H9 (cell line): ENCODE measurements around the gene GFOD2. TPM values are rescaled to one million over a fixed set of nuclear protein-coding genes. Genes with fewer than 3 reads are reported as not detected.
A peak's percentile ranks its signal among the peaks of the same experiment; 100 is the strongest.

Source experiments
- DNase-seq: peaks from one replicate; pipeline ENCODE4 v3.0.0-alpha.2; 2017
- H2AFZ ChIP-seq: one replicate; pipeline ENCODE4 v1.6.1; 2013; ENCODE audit warnings: mild to moderate bottlenecking, low read length, control low read depth, moderate library complexity
- H2AK5ac ChIP-seq: 2 replicates; pipeline ENCODE4 v1.6.1; 2013; ENCODE audit warnings: low read length, control low read depth, mixed read lengths; ENCODE audit not compliant: insufficient read length
- H2BK120ac ChIP-seq: one replicate; pipeline ENCODE4 v1.6.1; 2013; ENCODE audit warnings: low read depth, mild to moderate bottlenecking, low read length, control low read depth, inconsistent platforms; ENCODE audit not compliant: poor library complexity, severe bottlenecking
- H2BK12ac ChIP-seq: 2 replicates; pipeline ENCODE4 v1.6.1; 2013; ENCODE audit warnings: low read length, control low read depth, mixed read lengths, low read depth; ENCODE audit not compliant: insufficient read length
- H2BK15ac ChIP-seq: 2 replicates; pipeline ENCODE4 v1.6.1; 2013; ENCODE audit warnings: low read depth, low read length, control low read depth
- H2BK20ac ChIP-seq: one replicate; pipeline ENCODE4 v1.6.1; 2013; ENCODE audit warnings: low read depth, mild to moderate bottlenecking, low read length, control low read depth, inconsistent platforms; ENCODE audit not compliant: poor library complexity, severe bottlenecking
- H2BK5ac ChIP-seq: 2 replicates; pipeline ENCODE4 v1.6.1; 2013; ENCODE audit warnings: low read length, control low read depth, mixed read lengths; ENCODE audit not compliant: insufficient read length
- H3K14ac ChIP-seq: 2 replicates; pipeline ENCODE4 v1.6.1; 2013; ENCODE audit warnings: low read length, control low read depth; ENCODE audit not compliant: insufficient read depth
- H3K18ac ChIP-seq: 2 replicates; pipeline ENCODE4 v1.6.1; 2013; ENCODE audit warnings: low read depth, mild to moderate bottlenecking, mixed read lengths, low read length, control low read depth; ENCODE audit not compliant: insufficient read length
- H3K23ac ChIP-seq: 2 replicates; pipeline ENCODE4 v1.6.1; 2013; ENCODE audit warnings: low read length, control low read depth, mixed read lengths, low read depth; ENCODE audit not compliant: insufficient read length
- H3K23me2 ChIP-seq: 2 replicates; pipeline ENCODE4 v1.6.1; 2013; ENCODE audit warnings: low read depth, mild to moderate bottlenecking, mixed read lengths, low read length, control low read depth; ENCODE audit not compliant: insufficient read length, poor library complexity, severe bottlenecking
- H3K27ac ChIP-seq: 2 replicates; pipeline ENCODE4 v1.5.1; 2013; ENCODE audit warnings: low read length, control low read depth, mixed read lengths, low read depth; ENCODE audit not compliant: insufficient read length
- H3K27me3 ChIP-seq: 2 replicates; pipeline ENCODE4 v1.6.1; 2013; ENCODE audit warnings: low read length, control low read depth, inconsistent platforms; ENCODE audit not compliant: insufficient read depth
- H3K4ac ChIP-seq: 2 replicates; pipeline ENCODE4 v1.6.1; 2013; ENCODE audit warnings: low read depth, mild to moderate bottlenecking, control low read depth, inconsistent platforms, low read length, moderate library complexity
- H3K4me1 ChIP-seq: 2 replicates; pipeline ENCODE4 v1.6.1; 2013; ENCODE audit warnings: low read length, control low read depth, inconsistent platforms; ENCODE audit not compliant: insufficient read depth
- H3K4me2 ChIP-seq: 2 replicates; pipeline ENCODE4 v1.6.1; 2013; ENCODE audit warnings: low read length, control low read depth, mixed read lengths; ENCODE audit not compliant: insufficient read length, insufficient read depth
- H3K56ac ChIP-seq: 2 replicates; pipeline ENCODE4 v1.6.1; 2013; ENCODE audit warnings: low read depth, mild to moderate bottlenecking, mixed read lengths, low read length, control low read depth; ENCODE audit not compliant: insufficient read length
- H3K79me1 ChIP-seq: 2 replicates; pipeline ENCODE4 v1.6.1; 2013; ENCODE audit warnings: low read depth, mild to moderate bottlenecking, moderate library complexity, low read length, control low read depth, inconsistent platforms; ENCODE audit not compliant: insufficient read depth, poor library complexity, severe bottlenecking
- H3K79me2 ChIP-seq: 2 replicates; pipeline ENCODE4 v1.6.1; 2013; ENCODE audit warnings: low read length, control low read depth, inconsistent platforms; ENCODE audit not compliant: insufficient read depth
- H3K9ac ChIP-seq: 2 replicates; pipeline ENCODE4 v1.6.1; 2013; ENCODE audit warnings: low read length, control low read depth, mixed read lengths; ENCODE audit not compliant: insufficient read length; ENCODE audit errors: extremely low read depth
- H3K9me3 ChIP-seq: one replicate; pipeline ENCODE4 v1.6.1; 2013; ENCODE audit warnings: low read depth, low read length, inconsistent platforms; ENCODE audit not compliant: control insufficient read depth
- H3T11ph ChIP-seq: one replicate; pipeline ENCODE4 v1.6.1; 2013; ENCODE audit warnings: mild to moderate bottlenecking, low read length, control low read depth, inconsistent platforms
- H4K20me1 ChIP-seq: one replicate; pipeline ENCODE4 v1.6.1; 2013; ENCODE audit not compliant: control insufficient read depth, insufficient read length, insufficient read depth
- H4K5ac ChIP-seq: 2 replicates; pipeline ENCODE4 v1.6.1; 2013; ENCODE audit warnings: low read depth, mild to moderate bottlenecking, mixed read lengths, low read length, control low read depth; ENCODE audit not compliant: insufficient read length
- H4K8ac ChIP-seq: replicated peaks from 2 replicates; pipeline ENCODE4 v1.6.1; 2013; ENCODE audit warnings: low read length, control low read depth, mixed read lengths, low read depth; ENCODE audit not compliant: insufficient read length
- H4K91ac ChIP-seq: 2 replicates; pipeline ENCODE4 v1.6.1; 2013; ENCODE audit warnings: low read depth, mild to moderate bottlenecking, moderate library complexity, mixed read lengths, low read length, control low read depth; ENCODE audit not compliant: insufficient read length
- H3K27ac Mint-ChIP-seq, 3 experiments: 2 replicates in 2 of 3; 3 replicates in 1 of 3; pipeline ENCODE4 v1.8.0; 2020 to 2021; ENCODE audit warnings: mixed read lengths in 3 of 3, mild to moderate bottlenecking in 1 of 3, moderate library complexity in 1 of 3
- H3K27me3 Mint-ChIP-seq: 2 replicates; pipeline ENCODE4 v1.8.0; 2021; ENCODE audit warnings: low read depth, mild to moderate bottlenecking, moderate library complexity, mixed read lengths
- H3K36me3 Mint-ChIP-seq, 3 experiments: 2 replicates in 2 of 3; 3 replicates in 1 of 3; pipeline ENCODE4 v1.8.0; 2020 to 2021; ENCODE audit warnings: low read depth in 3 of 3, mixed read lengths in 3 of 3; ENCODE audit not compliant: insufficient read depth in 1 of 3
- H3K4me1 Mint-ChIP-seq, 2 experiments: 2 replicates each; pipeline ENCODE4 v1.8.0; 2020; ENCODE audit warnings: mixed read lengths in 2 of 2
- H3K4me3 Mint-ChIP-seq, 2 experiments: 2 replicates in 1 of 2; 3 replicates in 1 of 2; pipeline ENCODE4 v1.8.0; 2020 to 2021; ENCODE audit warnings: mild to moderate bottlenecking in 2 of 2, mixed read lengths in 2 of 2, moderate library complexity in 1 of 2
- H3K9me3 Mint-ChIP-seq, 2 experiments: 2 replicates in 1 of 2; 3 replicates in 1 of 2; pipeline ENCODE4 v1.8.0; 2020; ENCODE audit warnings: mild to moderate bottlenecking in 2 of 2, mixed read lengths in 2 of 2, moderate library complexity in 1 of 2
- WGBS: extraction: QIAGEN DNeasy Blood & Tissue Kit; methylation state at CpG from one replicate; pipeline ENCODE4 v1.1.7; 2013; ENCODE audit warnings: missing lambda C conversion rate, low lambda C conversion rate, mixed read lengths; ENCODE audit not compliant: insufficient read length; ENCODE audit errors: extremely low coverage; 5-methylcytosine and 5-hydroxymethylcytosine counted together
- total RNA-seq: library from RNA; stranded (reverse); gene quantifications from 2 replicates; pipeline ENCODE4 v1.2.1, GENCODE V29; 2021
- TF ChIP-seq, protein P1 (sequence below): fragments of 200-600 bp; sonication (generic); conservative IDR thresholded peaks from 3 replicates; pipeline ENCODE4 v1.8.0; 2021; ENCODE audit warnings: antibody characterized with exemption, mild to moderate bottlenecking

Gene GFOD2
- total RNA-seq, 1 experiment from 2014 or later, result 21.8 TPM

DNA sequence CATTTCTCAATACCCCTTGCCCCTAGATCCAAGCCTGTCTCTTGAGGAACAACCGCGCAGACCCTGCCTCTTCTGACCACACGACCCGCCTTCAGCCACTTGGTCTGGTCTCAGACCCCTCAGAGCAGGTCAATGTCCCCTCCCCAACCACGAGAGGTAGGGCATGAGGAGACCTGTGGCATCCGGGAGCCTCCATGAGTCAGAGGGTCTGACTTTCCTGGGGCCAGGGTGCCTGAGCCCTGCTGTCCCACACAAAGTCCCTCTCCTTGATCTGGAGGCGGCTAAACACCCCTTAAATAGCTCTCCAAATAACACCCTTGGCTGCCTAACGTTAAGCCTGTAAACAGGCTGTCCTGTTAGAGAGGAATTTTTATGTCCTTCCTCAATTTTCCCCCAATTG is 69.1 kb downstream of the GFOD2 start:
- Histone ChIP-seq H3K79me2 (no peaks in the 10 kb centered on the region), H3K27ac (no peak overlapping the region), H3K27me3 (no peaks in the 10 kb centered on the region; the same call in 1 of the 2 replicates), H3K23ac (no peak overlapping the region), H2BK120ac (no peak overlapping the region), H2BK20ac (no peak overlapping the region), H2AK5ac (no peak overlapping the region), H3T11ph (no peak overlapping the region), H3K18ac (no peak overlapping the region), H3K4ac (no peak overlapping the region), H4K5ac (no peak overlapping the region), H3K56ac (no peak overlapping the region), H3K4me1 (no peaks in the 10 kb centered on the region), H4K20me1 (no peaks in the 10 kb centered on the region), H3K79me1 (no peaks in the 10 kb centered on the region), H2AFZ (no peak overlapping the region), H3K9ac (no peak overlapping the region), H2BK5ac (no peak overlapping the region), H3K23me2 (peaks cover 7% of the 10 kb centered on the region), H3K14ac (no peak overlapping the region), H2BK15ac (no peak overlapping the region), H3K9me3 (no peaks in the 10 kb centered on the region), H4K8ac (no peak overlapping the region), H2BK12ac (no peak overlapping the region), H4K91ac (no peak overlapping the region), H3K4me2 (no peak overlapping the region)
- WGBS, result no CpG with 5 or more reads among the region's 8 CpGs
- Mint-ChIP-seq H3K4me1 (peaks cover 2 to 9% of the 10 kb centered on the region in 2 experiments), H3K27ac (no peak overlapping the region; a peak in 1 of 7 replicates), H3K36me3 (peaks cover 8 to 33% (median 31%) of the 10 kb centered on the region in 3 experiments; a peak in 6 of 7 replicates), H3K27me3 (peaks cover 5% of the 10 kb centered on the region), H3K9me3 (no peaks in the 10 kb centered on the region; a peak in 1 of 5 replicates), H3K4me3 (peak overlapping the region in 1 of 2 experiments; percentile 51; a peak in 1 of 5 replicates)
- TF ChIP-seq, protein P1, sequence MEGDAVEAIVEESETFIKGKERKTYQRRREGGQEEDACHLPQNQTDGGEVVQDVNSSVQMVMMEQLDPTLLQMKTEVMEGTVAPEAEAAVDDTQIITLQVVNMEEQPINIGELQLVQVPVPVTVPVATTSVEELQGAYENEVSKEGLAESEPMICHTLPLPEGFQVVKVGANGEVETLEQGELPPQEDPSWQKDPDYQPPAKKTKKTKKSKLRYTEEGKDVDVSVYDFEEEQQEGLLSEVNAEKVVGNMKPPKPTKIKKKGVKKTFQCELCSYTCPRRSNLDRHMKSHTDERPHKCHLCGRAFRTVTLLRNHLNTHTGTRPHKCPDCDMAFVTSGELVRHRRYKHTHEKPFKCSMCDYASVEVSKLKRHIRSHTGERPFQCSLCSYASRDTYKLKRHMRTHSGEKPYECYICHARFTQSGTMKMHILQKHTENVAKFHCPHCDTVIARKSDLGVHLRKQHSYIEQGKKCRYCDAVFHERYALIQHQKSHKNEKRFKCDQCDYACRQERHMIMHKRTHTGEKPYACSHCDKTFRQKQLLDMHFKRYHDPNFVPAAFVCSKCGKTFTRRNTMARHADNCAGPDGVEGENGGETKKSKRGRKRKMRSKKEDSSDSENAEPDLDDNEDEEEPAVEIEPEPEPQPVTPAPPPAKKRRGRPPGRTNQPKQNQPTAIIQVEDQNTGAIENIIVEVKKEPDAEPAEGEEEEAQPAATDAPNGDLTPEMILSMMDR, result no peak
- DNase-seq, result no peak
